Tibial nerve (tissue), 3 donors: Measurements from ENCODE around the gene NFIA.

Experiments used
- POLR2A ChIP-seq, 2 donors: fragments of 450-650 bp; IDR thresholded peaks; one replicate each; pipeline ENCODE4 v1.6.1; 2017; ENCODE audit warnings: antibody characterized with exemption in 2 of 2, mild to moderate bottlenecking in 2 of 2, moderate library complexity in 2 of 2
- TF ChIP-seq, protein P1 (sequence below), 5 experiments: fragments of 200-600 bp in 3 of 5; fragments of 450-650 bp in 2 of 5; sonication (generic) in 3 of 5; IDR thresholded peaks; one replicate each; pipeline ENCODE4 v1.5.1; 2016 to 2019; ENCODE audit warnings: antibody characterized with exemption in 5 of 5, mild to moderate bottlenecking in 3 of 5, moderate library complexity in 2 of 5

DNA sequence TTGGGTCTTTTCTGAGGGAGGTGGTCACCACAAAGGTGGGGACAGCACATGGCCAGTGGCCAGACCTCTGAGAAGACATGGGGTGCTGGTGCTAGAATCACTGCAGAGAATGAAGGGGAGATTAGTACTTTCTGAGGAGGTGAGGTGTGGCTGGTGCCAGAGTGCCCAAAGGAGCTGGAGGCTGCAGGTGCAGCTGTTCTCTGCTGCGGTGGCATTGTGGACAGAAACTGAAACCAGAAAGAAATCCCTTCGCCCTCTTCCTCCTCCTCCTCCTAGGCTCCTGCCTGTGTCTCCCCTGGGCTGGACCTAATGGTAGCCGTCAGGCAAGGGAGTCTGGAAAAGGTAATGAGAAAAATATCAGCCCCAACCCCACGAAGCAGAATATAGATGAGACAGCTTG, 380.9 kb downstream of the NFIA start:
- TF ChIP-seq, protein P1, sequence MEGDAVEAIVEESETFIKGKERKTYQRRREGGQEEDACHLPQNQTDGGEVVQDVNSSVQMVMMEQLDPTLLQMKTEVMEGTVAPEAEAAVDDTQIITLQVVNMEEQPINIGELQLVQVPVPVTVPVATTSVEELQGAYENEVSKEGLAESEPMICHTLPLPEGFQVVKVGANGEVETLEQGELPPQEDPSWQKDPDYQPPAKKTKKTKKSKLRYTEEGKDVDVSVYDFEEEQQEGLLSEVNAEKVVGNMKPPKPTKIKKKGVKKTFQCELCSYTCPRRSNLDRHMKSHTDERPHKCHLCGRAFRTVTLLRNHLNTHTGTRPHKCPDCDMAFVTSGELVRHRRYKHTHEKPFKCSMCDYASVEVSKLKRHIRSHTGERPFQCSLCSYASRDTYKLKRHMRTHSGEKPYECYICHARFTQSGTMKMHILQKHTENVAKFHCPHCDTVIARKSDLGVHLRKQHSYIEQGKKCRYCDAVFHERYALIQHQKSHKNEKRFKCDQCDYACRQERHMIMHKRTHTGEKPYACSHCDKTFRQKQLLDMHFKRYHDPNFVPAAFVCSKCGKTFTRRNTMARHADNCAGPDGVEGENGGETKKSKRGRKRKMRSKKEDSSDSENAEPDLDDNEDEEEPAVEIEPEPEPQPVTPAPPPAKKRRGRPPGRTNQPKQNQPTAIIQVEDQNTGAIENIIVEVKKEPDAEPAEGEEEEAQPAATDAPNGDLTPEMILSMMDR (IDR thresholded peaks at IDR 0.05), result no peak
- TF ChIP-seq POLR2A (IDR thresholded peaks at IDR 0.05), result no peak
